NCI-H1048 (cell line): ENCODE data around the gene SLC7A1.

Source experiments
- DNase-seq: peaks from one replicate; lab custom pipeline; 2025; lab: John Stamatoyannopoulos, UW

Gene SLC7A1

GRCh38 chr13:29489650-29490560, 105.6 kb downstream of the SLC7A1 start:
- no peak for DNase-seq

GRCh38 chr13:29487466-29488454, 107.7 kb downstream of the SLC7A1 start:
- no peak for DNase-seq

- no peak for DNase-seq
These were observed 108.9 kb downstream of the SLC7A1 start for GRCh38 chr13:29486551-29486950.

- no peak for DNase-seq
These were observed 110.7 kb downstream of the SLC7A1 start for GRCh38 chr13:29484796-29485195.

- no peak for DNase-seq
These were observed 111.3 kb downstream of the SLC7A1 start for GRCh38 chr13:29484236-29484635.

DNA sequence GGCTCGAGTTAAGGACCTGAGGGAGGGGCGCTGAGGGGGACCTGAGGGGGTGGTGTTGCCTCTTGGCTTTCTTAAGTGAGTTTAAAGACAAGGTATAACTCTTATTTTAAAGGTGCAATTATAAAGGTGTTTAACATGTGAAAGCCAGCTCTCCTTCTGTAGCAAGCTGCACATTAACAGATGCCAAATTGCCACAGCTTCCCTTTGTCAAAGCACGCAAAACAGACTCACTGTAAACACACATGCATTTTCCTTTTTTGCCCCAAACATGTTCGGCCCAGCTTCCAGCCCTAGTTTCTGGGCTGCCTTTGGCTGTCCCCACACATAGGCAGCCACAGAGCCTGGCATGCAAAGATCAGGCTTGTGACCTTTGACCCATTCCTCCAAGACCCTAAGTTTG, 111.9 kb downstream of the SLC7A1 start:
- no peak for DNase-seq

DNA sequence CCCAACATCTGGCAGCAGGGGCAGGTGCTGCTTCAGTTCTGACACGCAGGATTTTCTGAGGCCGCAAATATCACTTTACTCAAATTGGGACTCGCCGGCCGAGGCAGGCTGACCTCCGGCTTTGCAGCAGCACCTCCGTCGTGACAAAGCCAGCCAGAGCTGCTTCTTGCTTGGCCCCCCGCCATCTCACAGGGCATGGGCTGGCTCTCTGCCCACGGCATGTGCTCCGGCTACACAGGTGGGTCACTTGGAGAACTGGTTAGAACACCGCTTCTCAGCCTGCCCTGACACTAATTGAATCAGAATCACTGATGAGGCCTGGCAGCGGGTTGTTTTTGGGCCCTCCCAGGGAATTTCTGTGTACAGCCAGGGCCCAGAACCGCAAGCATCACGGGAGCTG, 112.3 kb downstream of the SLC7A1 start:
- DNase-seq: no peak

DNA sequence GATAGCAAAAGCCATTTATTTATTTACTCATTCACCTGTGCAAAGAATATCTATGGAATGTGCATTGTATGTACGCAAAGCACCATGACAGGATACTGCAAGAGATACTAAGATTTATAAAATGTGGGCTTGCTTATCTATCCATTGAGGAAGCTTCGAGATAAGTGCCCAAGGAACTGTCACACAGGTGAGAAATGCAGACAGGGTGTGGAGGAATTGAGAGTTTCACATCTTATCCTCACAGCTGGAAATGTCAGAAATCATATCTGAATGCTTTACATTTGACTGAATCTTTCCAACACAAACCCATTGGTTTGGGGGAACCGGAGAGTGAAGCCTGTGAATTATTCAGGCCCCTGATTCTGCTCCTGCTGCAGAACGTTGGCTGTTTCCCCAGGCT, 113.0 kb downstream of the SLC7A1 start:
- no peak for DNase-seq

- no peak for DNase-seq
These were observed 113.9 kb downstream of the SLC7A1 start for GRCh38 chr13:29481603-29482002.

- DNase-seq: no peak
These were observed 114.5 kb downstream of the SLC7A1 start for GRCh38 chr13:29480893-29481525.

DNA sequence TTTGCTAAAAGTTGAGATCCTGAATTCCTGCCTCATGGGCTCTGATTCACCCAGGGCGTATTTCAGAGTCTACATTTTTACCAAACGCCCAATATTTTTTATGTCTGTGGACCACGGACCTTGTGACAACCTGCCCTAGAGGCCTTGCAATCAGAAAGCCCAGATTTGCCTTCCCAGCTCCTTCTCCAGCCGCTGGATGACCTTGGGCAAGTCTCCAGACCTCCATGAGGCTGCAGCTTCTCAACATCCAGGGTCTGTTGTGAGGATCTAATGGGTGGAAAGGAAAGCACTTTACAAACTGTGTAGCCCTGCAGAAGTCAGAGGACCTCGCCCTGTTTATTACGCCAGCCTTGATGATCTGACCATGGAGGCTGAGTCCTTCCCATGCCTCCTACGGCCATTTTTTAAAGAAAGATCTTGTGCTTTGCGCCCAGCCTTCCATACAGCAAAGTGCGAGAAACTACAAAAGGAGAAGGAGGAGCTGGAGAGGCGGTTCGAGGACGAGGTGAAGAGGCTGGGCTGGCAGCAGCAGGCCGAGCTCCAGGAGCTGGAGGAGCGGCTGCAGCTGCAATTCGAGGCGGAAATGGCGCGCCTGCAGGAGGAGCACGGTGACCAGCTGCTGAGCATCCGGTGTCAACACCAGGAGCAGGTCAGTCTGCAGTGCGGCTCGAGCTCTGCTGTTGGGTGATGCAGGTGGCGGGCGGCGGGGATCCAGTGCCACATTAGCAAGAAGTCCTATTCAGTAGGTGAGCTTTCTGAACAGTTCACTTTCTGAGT, 115.6 kb downstream of the SLC7A1 start:
- no peak for DNase-seq

DNA sequence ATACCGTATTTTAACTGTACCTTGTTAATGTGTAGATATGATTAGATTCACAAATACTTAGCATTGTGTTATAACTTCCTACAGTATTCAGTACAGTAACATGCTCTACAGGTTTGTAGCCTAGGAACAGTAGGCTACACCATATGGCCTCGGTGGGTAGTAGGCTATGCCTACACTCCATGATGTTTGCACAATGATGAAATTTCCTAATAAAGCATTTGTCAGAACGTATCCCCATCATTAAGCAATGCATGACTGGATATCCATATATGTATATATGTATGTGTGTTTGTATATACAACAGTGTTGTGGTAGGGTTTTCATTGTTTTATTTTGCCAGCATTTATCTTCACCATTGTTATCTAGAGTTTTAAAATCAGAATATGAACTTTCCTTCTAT, 119.4 kb downstream of the SLC7A1 start:
- DNase-seq: no peak

GRCh38 chr13:29474991-29475390, 120.5 kb downstream of the SLC7A1 start:
- DNase-seq: no peak

GRCh38 chr13:29473166-29473565, 122.3 kb downstream of the SLC7A1 start:
- no peak for DNase-seq

DNA sequence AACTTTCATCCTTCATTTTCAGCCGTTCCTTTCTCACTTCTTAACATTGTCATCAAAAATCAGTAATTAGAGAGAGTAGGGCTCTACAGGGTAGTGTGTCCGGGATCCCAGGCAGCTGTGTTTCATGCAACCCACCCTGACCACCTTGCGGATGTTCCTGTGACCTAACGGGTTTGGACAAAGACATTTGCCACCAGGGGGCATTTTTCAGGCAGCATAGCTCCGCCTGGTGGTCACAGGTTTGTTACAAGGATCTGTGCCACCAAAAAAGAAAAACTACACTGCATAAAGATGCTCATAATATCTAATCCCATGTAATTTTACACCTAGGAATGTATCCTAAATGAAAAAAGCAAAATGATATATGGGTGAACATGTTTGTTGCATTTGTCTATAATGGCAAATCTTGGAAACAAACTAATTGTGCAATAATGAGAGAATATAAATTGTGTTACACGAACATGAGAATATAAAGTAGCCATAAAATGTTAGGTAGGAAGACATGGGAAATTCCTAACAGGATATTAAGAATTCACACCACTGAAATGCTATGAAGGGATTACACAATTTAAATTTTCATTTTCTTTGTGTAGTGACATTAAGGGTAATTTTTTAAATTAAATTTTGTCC, 123.0 kb downstream of the SLC7A1 start:
- DNase-seq: no peak

GRCh38 chr13:29471551-29471950, 123.9 kb downstream of the SLC7A1 start:
- DNase-seq: no peak

- no peak for DNase-seq
These were observed 129.7 kb downstream of the SLC7A1 start for GRCh38 chr13:29465741-29466293.

GRCh38 chr13:29464105-29464679, 131.3 kb downstream of the SLC7A1 start:
- DNase-seq: no peak

GRCh38 chr13:29459813-29460355, 135.6 kb downstream of the SLC7A1 start:
- DNase-seq: no peak
